Sigmoid colon (tissue), 7 donors: ENCODE data around the gene LRIT2. TPM values are rescaled to one million over a fixed set of nuclear protein-coding genes. Genes with fewer than 3 reads are reported as not detected.
A peak's percentile ranks its signal among the peaks of the same experiment; 100 is the strongest.
"Not testable (repeated sequence)": the region's sequence is repeated elsewhere in the genome, so short reads cannot be mapped to it uniquely, and the experiment has no call there.

Source experiments
- DNase-seq: peaks from one replicate; pipeline ENCODE4 v3.0.0-alpha.2; 2019
- H3K27ac ChIP-seq, 4 donors: fragments of 200-600 bp; sonication (generic); one replicate each; pipeline ENCODE4 v1.5.1; 2016 to 2019; ENCODE audit warnings: mild to moderate bottlenecking in 1 of 4
- H3K27me3 ChIP-seq, 3 donors: fragments of 200-600 bp; sonication (generic); one replicate each; pipeline ENCODE4 v1.5.1; 2019; ENCODE audit warnings: mild to moderate bottlenecking in 1 of 3
- H3K36me3 ChIP-seq, 4 donors: fragments of 200-600 bp; sonication (generic); one replicate each; pipeline ENCODE4 v1.5.1; 2016 to 2019
- H3K4me1 ChIP-seq, 4 donors: fragments of 200-600 bp; sonication (generic); one replicate each; pipeline ENCODE4 v1.5.1; 2017 to 2019
- H3K4me3 ChIP-seq, 4 donors: fragments of 200-600 bp; sonication (generic); one replicate each; pipeline ENCODE4 v1.5.1; 2017 to 2019; ENCODE audit warnings: mild to moderate bottlenecking in 2 of 4, moderate library complexity in 1 of 4
- H3K9me3 ChIP-seq, 4 donors: fragments of 200-600 bp in 3 of 4; sonication (generic) in 3 of 4; one replicate each; pipeline versions ENCODE4 v1.5.1 to v1.6.1; 2013 to 2019
- EP300 ChIP-seq, 4 donors: sonication (generic); formaldehyde crosslinking; IDR thresholded peaks; one replicate each; pipeline ENCODE4 v1.6.1; 2017; ENCODE audit warnings: antibody characterized with exemption in 4 of 4
- POLR2A ChIP-seq, 2 donors: fragments of 450-650 bp; IDR thresholded peaks; one replicate each; pipeline ENCODE4 v1.6.1; 2016; ENCODE audit warnings: antibody characterized with exemption in 2 of 2, mild to moderate bottlenecking in 2 of 2, moderate library complexity in 2 of 2
- POLR2AphosphoS5 ChIP-seq, 4 donors: sonication (generic); formaldehyde crosslinking; IDR thresholded peaks; one replicate each; pipeline ENCODE4 v1.6.1; 2017; ENCODE audit warnings: antibody characterized with exemption in 4 of 4
- WGBS, 2 donors: extraction: QIAGEN DNeasy Blood & Tissue Kit; methylation state at CpG; one replicate each; pipeline ENCODE4 v1.1.7; 2013; 5-methylcytosine and 5-hydroxymethylcytosine counted together
- intact Hi-C: fragments of 100-400 bp; cut with DNase I; formaldehyde crosslinking; loops from one replicate; pipeline ENCODE4 v1.15.1; 2023
- polyA plus RNA-seq, 3 donors: library from polyadenylated mRNA; stranded (reverse); fragments of 200-250 nt; gene quantifications; one replicate each; pipeline ENCODE4 v1.2.3, GENCODE V29; 2013
- total RNA-seq, 4 donors: library from RNA; depleted of rRNA; stranded (reverse); fragments of >200 nt; gene quantifications; one replicate each; pipeline ENCODE4 v1.1.0, GENCODE V29; 2016
- TF ChIP-seq, protein P1 (sequence below), 4 experiments: fragments of 450-650 bp in 3 of 4; fragments of 200-600 bp in 1 of 4; IDR thresholded peaks; one replicate each; pipeline ENCODE4 v1.5.1; 2016 to 2019; ENCODE audit warnings: antibody characterized with exemption in 4 of 4, mild to moderate bottlenecking in 3 of 4, moderate library complexity in 2 of 4
- donor health status: healthy with polysubstance abuse.
- donor health status: Bipolar disorder and iron deficiency.
- donor health status: healthy.

The LRIT2 gene
- total and polyA plus RNA-seq, 7 donors = 0.03 TPM; not detected in 6

DNA sequence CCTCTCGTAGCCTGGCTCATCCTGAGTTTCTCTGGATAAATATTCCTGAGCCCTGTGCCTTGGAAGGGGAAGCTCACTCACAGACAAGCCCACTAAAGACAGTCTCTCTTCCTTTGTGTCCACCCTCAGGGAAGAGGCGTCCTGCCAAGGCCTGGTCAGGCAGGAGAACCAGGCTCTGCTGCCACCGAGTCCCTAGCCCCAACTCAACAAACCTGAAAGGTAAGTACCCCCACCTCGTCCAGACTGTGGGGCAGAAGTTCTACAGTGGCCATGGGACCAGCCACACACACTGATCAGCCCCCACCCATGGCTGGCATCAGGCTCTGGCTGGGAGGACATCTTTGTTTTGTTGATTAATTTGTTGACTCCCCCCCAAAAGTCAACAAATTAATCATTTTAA is 49.0 kb downstream of the LRIT2 start:
- H3K27ac ChIP-seq = no peak overlapping the region
- DNase-seq = no peak
- TF ChIP-seq POLR2AphosphoS5 (IDR thresholded peaks at IDR 0.05) (no peak), POLR2A (IDR thresholded peaks at IDR 0.05) (no peak), EP300 (IDR thresholded peaks at IDR 0.05) (no peak)
- TF ChIP-seq, protein P1, sequence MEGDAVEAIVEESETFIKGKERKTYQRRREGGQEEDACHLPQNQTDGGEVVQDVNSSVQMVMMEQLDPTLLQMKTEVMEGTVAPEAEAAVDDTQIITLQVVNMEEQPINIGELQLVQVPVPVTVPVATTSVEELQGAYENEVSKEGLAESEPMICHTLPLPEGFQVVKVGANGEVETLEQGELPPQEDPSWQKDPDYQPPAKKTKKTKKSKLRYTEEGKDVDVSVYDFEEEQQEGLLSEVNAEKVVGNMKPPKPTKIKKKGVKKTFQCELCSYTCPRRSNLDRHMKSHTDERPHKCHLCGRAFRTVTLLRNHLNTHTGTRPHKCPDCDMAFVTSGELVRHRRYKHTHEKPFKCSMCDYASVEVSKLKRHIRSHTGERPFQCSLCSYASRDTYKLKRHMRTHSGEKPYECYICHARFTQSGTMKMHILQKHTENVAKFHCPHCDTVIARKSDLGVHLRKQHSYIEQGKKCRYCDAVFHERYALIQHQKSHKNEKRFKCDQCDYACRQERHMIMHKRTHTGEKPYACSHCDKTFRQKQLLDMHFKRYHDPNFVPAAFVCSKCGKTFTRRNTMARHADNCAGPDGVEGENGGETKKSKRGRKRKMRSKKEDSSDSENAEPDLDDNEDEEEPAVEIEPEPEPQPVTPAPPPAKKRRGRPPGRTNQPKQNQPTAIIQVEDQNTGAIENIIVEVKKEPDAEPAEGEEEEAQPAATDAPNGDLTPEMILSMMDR (IDR thresholded peaks at IDR 0.05) = no peak
- no peaks in the 10 kb centered on the region for H3K36me3 ChIP-seq
- H3K9me3 ChIP-seq = no peaks in the 10 kb centered on the region
- H3K4me1 ChIP-seq = no peaks in the 10 kb centered on the region
- H3K27me3 ChIP-seq = no peaks in the 10 kb centered on the region
- no peak overlapping the region for H3K4me3 ChIP-seq
- intact Hi-C loops = no loop called here
- WGBS, 2 donors = 57 to 81% methylated on average over 4 of the region's 4 CpGs

DNA sequence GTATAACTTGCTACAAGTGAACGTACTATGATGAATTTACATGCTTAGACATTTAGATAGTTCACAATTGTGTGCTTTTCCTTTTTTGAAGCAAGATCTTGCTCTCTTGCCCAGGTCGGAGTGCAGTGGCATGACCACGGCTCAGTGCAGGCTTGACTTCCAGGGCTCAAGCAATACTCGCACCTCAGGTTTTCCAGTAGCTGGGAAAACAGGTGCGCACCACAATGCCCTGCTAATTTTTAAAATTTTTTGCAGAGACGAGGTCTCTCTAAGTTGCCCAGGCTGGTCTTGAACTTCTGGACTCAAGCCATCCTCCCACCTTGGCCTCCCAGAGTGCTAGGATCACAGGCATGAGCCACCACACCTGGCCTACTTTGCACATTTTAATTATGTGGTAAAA is 49.9 kb downstream of the LRIT2 start:
- DNase-seq = no peak
- Histone ChIP-seq H3K27ac (no peak overlapping the region), H3K27me3 (no peaks in the 10 kb centered on the region), H3K9me3 (no peaks in the 10 kb centered on the region), H3K36me3 (no peaks in the 10 kb centered on the region), H3K4me3 (no peak overlapping the region), H3K4me1 (no peaks in the 10 kb centered on the region)
- intact Hi-C loops = no loop called here
- WGBS, 2 donors = 24 to 78% methylated on average over 6 of the region's 6 CpGs
- TF ChIP-seq, protein P1 (IDR thresholded peaks at IDR 0.05) = no peak
- TF ChIP-seq POLR2AphosphoS5 (IDR thresholded peaks at IDR 0.05) (no peak), POLR2A (IDR thresholded peaks at IDR 0.05) (no peak), EP300 (IDR thresholded peaks at IDR 0.05) (no peak)

DNA sequence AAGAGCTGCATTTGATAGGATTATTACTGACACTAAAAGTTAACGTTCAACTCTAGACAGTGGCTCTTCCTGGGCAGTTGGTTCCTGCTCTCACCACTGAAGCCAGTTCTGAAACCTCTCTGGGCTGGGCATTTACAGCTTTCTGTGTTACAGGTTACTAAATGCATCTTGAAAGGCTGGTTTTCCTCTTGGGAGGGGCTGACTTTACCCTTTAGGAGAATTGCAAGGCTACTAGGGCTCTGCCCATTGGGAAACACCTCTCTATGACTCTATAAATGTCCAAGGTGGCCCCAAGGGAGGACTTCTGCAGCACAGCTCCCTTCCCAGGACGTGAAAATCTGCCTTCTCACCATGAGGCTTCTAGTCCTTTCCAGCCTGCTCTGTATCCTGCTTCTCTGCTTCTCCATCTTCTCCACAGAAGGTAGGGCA is 51.8 kb downstream of the LRIT2 start, which contains the start of gene GPR15LG:
TSS of gene GPR15LG (plus strand) at position 301 of the 429 bp plus-strand sequence. CDS start at position 352, 51 bp downstream.
- Histone ChIP-seq H3K27me3 (no peaks in the 10 kb centered on the region), H3K4me1 (no peaks in the 10 kb centered on the region), H3K9me3 (no peaks in the 10 kb centered on the region), H3K36me3 (no peaks in the 10 kb centered on the region), H3K27ac (peak within 1 kb of the TSS in 1 of 4 donors; percentile 6), H3K4me3 (no peak within 1 kb of the TSS)
- peak in 1 of 2 donors; percentile 48 for TF ChIP-seq POLR2A (IDR thresholded peaks at IDR 0.05)
- peak in 1 of 4 donors; percentile 52 for TF ChIP-seq POLR2AphosphoS5 (IDR thresholded peaks at IDR 0.05)
- no peak for TF ChIP-seq EP300 (IDR thresholded peaks at IDR 0.05)
- TF ChIP-seq, protein P1 (IDR thresholded peaks at IDR 0.05) = no peak
- intact Hi-C loops = no loop called here
- no peak for DNase-seq
- WGBS, 2 donors = 17 to 54% methylated on average over 2 of the region's 2 CpGs

DNA sequence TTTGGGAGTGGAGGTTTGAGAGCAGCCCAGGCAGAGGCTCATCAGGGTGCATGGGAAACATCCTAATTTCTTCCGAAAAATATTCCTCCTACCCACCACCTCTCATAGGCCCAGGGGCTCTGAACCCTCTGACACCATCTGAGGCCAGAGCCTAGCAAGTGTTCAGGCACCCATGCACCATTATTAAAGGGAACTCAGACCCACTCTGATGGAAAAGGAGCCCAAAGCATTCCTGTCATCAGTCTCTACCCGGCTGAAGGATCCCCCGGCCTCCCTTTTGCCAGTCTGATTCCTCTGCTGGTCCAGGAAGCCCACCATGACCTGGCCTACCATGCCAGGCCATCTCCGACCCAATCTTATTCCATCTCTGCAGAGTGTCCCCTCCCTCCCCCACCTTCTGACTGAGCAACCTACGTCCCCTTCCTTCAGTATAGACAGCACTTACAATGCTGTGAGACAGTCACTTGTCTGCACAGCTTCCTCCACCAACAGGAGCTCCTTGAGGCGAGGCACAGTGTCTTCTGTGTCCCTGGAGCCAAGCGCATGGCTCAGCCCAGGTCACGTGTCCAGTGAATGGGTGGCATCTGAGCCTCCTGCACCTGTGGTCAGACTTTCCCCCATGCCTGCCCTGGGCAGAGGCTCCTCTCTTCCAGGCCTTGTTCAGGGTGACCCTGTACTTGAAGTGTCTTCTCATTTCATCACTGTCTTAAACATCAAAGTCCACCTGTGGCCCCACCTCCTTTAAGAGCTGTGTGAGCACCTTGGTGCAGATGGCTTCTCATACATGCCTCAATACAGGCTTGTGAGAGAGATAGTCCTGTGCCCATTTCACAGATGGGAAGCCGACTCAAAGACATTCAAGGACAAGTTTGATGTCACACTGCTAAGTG is 52.6 kb downstream of the LRIT2 start:
- TF ChIP-seq EP300 (IDR thresholded peaks at IDR 0.05) = no peak
- TF ChIP-seq, protein P1 (IDR thresholded peaks at IDR 0.05) = no peak
- no peak for TF ChIP-seq POLR2AphosphoS5 (IDR thresholded peaks at IDR 0.05)
- TF ChIP-seq POLR2A (IDR thresholded peaks at IDR 0.05) = no peak
- no peaks in the 10 kb centered on the region for H3K27me3 ChIP-seq
- WGBS, 2 donors = 36 to 74% methylated on average over 9 of the region's 9 CpGs
- H3K4me1 ChIP-seq = no peaks in the 10 kb centered on the region
- H3K9me3 ChIP-seq = no peaks in the 10 kb centered on the region
- DNase-seq = no peak
- no peak overlapping the region for H3K4me3 ChIP-seq
- no peak overlapping the region for H3K27ac ChIP-seq
- intact Hi-C loops = no loop called here
- no peaks in the 10 kb centered on the region for H3K36me3 ChIP-seq

DNA sequence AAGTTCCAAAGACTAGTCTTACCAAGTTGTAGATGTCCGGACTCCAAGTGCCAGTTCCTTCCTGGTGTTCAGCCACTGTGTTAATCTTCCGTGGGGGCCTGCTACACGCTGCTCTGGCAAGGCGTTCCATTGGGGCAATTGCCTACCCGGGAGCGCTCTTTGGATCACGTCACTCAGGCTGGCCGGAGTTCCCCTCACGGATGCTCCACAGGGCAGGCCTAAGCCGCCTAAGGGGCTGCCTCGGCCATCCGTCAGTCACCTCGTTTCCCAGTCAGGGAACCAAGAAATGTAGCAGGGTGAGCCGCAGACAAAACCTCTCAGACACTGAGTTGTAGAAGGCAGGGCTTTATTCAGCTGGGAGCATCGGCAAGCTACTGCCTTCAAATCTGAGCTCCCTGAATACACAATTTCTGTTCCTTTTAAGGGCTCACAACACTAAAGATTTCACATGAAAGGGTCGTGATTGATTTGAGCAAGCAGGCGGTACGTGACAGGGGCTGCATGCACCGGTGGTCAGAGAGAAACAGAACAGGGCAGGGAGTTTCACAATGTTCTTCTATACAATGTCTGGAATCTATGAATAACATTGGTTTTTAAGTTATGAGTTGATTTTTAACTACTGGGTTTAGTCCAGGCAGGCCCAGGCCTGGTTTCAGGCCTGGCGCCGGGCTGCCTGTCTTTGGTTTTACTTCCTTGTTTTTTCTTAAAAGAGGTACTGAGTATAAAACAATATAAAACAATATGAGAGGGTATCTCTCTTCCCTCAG is 53.5 kb downstream of the LRIT2 start:
- H3K4me1 ChIP-seq, H3K27me3 ChIP-seq, H3K36me3 ChIP-seq, DNase-seq, intact Hi-C loops, H3K9me3 ChIP-seq, H3K27ac ChIP-seq, H3K4me3 ChIP-seq: not testable (repeated sequence)
- 35 to 63% methylated on average over 20 of the region's 21 CpGs for WGBS, 2 donors

DNA sequence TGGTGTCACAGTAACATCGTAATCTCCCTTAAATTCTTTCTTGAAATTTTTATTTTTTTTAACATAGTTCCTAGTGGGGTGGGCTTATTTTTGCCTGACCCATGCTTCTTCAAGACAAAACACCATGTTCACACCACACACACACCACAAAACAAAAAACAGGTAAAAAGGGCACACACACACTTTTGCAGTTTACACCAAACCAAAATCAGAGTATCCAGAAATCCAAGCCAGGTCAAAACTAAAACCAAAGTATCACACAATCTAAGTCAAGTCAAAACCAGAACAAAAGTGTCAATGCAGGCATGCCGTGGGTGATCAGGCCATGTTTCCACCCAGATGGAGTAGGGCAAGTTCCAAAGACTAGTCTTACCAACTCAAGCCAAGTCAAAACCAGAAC is 54.1 kb downstream of the LRIT2 start:
- WGBS, 2 donors = 72 to 83% methylated on average over 2 of the region's 2 CpGs
- H3K36me3 ChIP-seq, H3K4me3 ChIP-seq, H3K4me1 ChIP-seq, H3K27me3 ChIP-seq, H3K9me3 ChIP-seq, H3K27ac ChIP-seq, DNase-seq, intact Hi-C loops: not testable (repeated sequence)
